WTC11 (cell line): ENCODE data around the gene SLC26A11.
"Not testable (repeated sequence)": the region's sequence is repeated elsewhere in the genome, so short reads cannot be mapped to it uniquely, and the experiment has no call there.

Experiments
- TF ChIP-seq, protein P1 (sequence below): sonication (generic); formaldehyde crosslinking; IDR thresholded peaks from 2 replicates; pipeline ENCODE4 v1.8.1; 2023; ENCODE audit warnings: mild to moderate bottlenecking, moderate library complexity, missing genetic modification reagents
- TF ChIP-seq, protein P2 (sequence below): sonication (generic); formaldehyde crosslinking; IDR thresholded peaks from 2 replicates; pipeline ENCODE4 v1.8.0; 2022; ENCODE audit warnings: mild to moderate bottlenecking, missing genetic modification reagents
- TF ChIP-seq, protein P3 (sequence below): sonication (generic); formaldehyde crosslinking; IDR thresholded peaks from 2 replicates; pipeline ENCODE4 v1.8.0; 2022; ENCODE audit warnings: mild to moderate bottlenecking, missing genetic modification reagents
- TF ChIP-seq, protein P4 (sequence below): sonication (generic); formaldehyde crosslinking; conservative IDR thresholded peaks from 2 replicates; pipeline ENCODE4 v1.8.1; 2022; ENCODE audit warnings: mild to moderate bottlenecking, missing genetic modification reagents

- TF ChIP-seq, protein P1, sequence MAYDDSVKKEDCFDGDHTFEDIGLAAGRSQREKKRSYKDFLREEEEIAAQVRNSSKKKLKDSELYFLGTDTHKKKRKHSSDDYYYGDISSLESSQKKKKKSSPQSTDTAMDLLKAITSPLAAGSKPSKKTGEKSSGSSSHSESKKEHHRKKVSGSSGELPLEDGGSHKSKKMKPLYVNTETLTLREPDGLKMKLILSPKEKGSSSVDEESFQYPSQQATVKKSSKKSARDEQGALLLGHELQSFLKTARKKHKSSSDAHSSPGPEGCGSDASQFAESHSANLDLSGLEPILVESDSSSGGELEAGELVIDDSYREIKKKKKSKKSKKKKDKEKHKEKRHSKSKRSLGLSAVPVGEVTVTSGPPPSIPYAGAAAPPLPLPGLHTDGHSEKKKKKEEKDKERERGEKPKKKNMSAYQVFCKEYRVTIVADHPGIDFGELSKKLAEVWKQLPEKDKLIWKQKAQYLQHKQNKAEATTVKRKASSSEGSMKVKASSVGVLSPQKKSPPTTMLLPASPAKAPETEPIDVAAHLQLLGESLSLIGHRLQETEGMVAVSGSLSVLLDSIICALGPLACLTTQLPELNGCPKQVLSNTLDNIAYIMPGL (CRISPR knock-in tag): not testable (repeated sequence)
- TF ChIP-seq, protein P2, sequence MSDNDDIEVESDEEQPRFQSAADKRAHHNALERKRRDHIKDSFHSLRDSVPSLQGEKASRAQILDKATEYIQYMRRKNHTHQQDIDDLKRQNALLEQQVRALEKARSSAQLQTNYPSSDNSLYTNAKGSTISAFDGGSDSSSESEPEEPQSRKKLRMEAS (CRISPR knock-in tag): not testable (repeated sequence)
- TF ChIP-seq, protein P3, sequence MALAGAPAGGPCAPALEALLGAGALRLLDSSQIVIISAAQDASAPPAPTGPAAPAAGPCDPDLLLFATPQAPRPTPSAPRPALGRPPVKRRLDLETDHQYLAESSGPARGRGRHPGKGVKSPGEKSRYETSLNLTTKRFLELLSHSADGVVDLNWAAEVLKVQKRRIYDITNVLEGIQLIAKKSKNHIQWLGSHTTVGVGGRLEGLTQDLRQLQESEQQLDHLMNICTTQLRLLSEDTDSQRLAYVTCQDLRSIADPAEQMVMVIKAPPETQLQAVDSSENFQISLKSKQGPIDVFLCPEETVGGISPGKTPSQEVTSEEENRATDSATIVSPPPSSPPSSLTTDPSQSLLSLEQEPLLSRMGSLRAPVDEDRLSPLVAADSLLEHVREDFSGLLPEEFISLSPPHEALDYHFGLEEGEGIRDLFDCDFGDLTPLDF: not testable (repeated sequence)
- TF ChIP-seq, protein P4, sequence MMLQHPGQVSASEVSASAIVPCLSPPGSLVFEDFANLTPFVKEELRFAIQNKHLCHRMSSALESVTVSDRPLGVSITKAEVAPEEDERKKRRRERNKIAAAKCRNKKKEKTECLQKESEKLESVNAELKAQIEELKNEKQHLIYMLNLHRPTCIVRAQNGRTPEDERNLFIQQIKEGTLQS: not testable (repeated sequence)
Observed at GRCh38 chr17:80300756-80301155, 80.5 kb downstream of the SLC26A11 start.
